ENCODE measurements around the gene ANOS1.
"Not testable (repeated sequence)": the region's sequence is repeated elsewhere in the genome, so short reads cannot be mapped to it uniquely, and the experiment has no call there.

Gene ANOS1, protein sequence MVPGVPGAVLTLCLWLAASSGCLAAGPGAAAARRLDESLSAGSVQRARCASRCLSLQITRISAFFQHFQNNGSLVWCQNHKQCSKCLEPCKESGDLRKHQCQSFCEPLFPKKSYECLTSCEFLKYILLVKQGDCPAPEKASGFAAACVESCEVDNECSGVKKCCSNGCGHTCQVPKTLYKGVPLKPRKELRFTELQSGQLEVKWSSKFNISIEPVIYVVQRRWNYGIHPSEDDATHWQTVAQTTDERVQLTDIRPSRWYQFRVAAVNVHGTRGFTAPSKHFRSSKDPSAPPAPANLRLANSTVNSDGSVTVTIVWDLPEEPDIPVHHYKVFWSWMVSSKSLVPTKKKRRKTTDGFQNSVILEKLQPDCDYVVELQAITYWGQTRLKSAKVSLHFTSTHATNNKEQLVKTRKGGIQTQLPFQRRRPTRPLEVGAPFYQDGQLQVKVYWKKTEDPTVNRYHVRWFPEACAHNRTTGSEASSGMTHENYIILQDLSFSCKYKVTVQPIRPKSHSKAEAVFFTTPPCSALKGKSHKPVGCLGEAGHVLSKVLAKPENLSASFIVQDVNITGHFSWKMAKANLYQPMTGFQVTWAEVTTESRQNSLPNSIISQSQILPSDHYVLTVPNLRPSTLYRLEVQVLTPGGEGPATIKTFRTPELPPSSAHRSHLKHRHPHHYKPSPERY

GRCh38 chrX:8731559-8732395, at the start of gene ANOS1:
Gene ANOS1, minus strand, starts transcription at chrX:8732137. Its CDS starts 101 bp downstream, at chrX:8732036.
- in situ Hi-C loops (cut with MboI; ENCODE audit: low sequenced_read_pairs, unreplicated experiment), result no loop called here
- no peak for TF ChIP-seq CTCF (IDR thresholded peaks at IDR 0.05; ENCODE audit: borderline replicate concordance, control extremely low read depth, extremely low read depth, insufficient read depth, missing control alignments)
- DNase-seq (ENCODE audit: low spot score), result no peak

DNA sequence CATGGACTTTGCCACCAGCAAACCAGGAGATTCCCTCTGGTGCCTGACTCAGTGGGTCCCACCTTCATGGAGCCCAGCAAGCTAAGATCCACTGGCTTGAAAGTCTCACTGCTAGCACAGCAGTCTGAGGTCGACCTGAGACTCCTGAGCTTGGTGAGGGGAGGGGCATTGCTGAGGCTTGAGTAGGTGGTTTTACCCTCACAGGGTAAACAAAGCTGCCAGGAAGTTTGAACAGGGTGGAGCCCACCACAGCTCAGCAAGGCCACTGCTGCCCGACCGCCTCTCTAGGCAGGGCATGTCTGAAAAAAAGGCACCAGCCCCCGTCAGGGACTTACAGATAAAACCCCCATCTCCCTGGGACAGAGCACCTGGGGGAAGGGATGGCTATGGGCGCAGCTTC, 41.2 kb upstream of the ANOS1 start:
- in situ Hi-C loops (cut with MboI; ENCODE audit: low sequenced_read_pairs, unreplicated experiment), result no loop called here
- DNase-seq (ENCODE audit: low spot score), result no peak
- no peak for TF ChIP-seq CTCF (IDR thresholded peaks at IDR 0.05; ENCODE audit: borderline replicate concordance, control extremely low read depth, extremely low read depth, insufficient read depth, missing control alignments)

DNA sequence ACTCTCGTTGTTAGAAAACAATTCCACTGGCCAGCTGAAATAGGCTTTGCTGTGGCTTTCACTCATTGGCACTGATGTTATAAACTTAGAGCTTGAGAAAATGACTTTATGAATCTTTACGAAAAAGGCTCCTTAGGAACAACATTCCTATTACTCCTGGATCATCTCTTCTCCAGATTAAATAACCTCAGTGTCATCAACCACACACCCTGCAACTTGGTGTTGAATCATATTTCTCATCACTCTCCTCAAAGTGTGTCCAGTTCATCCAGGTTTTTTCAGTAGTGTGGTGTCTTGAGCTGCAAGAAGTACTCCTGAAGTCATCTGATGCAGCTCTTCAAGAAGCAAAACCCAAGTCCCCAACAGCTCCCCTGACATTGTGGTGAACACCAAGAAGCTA, 28.1 kb upstream of the ANOS1 start:
- in situ Hi-C loops (cut with MboI; ENCODE audit: low sequenced_read_pairs, unreplicated experiment), result no loop called here
- no peak for TF ChIP-seq CTCF (IDR thresholded peaks at IDR 0.05; ENCODE audit: borderline replicate concordance, control extremely low read depth, extremely low read depth, insufficient read depth, missing control alignments)
- no peak for DNase-seq (ENCODE audit: low spot score)

DNA sequence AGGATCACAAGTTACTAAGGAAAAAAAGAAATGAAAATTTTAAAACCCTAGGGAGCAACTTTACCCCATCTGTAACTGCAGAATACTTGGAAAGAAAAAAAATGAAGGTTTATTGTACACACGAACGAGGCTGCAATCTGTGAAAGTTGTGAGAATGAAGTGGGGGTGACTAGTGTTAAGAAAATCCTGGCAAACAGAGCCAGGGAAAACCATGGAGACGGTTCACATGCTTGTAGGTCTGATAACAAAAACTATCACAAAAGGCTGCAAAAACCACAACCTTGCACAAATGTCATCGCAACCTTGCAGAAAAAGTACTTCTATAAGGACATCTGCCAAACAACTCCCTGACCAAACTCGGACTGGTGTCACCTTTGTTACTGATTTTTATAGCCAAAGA, 26.8 kb upstream of the ANOS1 start:
- DNase-seq (ENCODE audit: low spot score); in situ Hi-C loops (cut with MboI; ENCODE audit: low sequenced_read_pairs, unreplicated experiment): not testable (repeated sequence)

- DNase-seq (ENCODE audit: low spot score); in situ Hi-C loops (cut with MboI; ENCODE audit: low sequenced_read_pairs, unreplicated experiment): not testable (repeated sequence)
Measured at GRCh38 chrX:8757609-8758389, 25.9 kb upstream of the ANOS1 start.

DNA sequence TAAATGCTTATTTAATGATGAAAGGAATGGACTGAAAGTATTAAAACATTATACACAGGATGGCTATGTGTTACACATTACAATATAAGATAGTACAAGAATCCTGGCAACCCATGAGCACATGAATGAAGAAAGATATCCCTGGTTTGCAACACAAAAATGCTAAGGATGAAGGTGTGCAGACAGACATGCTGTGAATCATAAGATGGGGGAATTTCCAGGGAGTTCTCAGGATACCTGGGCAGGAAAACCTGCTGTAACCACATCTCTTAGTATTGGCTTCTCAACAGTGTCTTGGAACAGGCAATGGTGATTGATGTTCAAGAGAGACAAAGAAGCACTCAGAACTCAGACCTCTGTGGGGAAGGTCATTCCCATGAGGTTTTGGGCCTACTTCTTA, 23.9 kb upstream of the ANOS1 start:
- in situ Hi-C loops (cut with MboI; ENCODE audit: low sequenced_read_pairs, unreplicated experiment), result no loop called here
- no peak for DNase-seq (ENCODE audit: low spot score)
- TF ChIP-seq CTCF (IDR thresholded peaks at IDR 0.05; ENCODE audit: borderline replicate concordance, control extremely low read depth, extremely low read depth, insufficient read depth, missing control alignments), result no peak

DNA sequence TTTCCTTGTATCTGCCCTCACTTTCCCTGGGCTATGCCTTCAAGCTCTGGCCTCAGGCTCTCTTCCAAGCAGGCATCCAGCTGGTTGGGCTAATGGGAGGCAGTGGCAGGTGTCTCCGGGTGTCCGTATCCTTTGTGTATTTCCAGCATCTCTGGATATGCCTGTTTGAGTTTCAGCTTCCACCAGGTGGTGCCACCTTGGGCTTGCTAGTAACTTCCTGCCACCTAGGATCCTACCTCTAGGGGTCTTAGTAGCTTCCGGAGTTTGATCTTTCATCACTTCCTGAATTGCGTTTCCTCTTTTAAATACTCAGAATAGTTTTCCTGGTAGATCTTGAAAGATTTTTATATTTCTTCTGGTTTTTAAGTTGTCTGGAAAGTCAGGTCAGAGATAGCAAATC, 23.2 kb upstream of the ANOS1 start:
- in situ Hi-C loops (cut with MboI; ENCODE audit: low sequenced_read_pairs, unreplicated experiment), result no loop called here
- no peak for DNase-seq (ENCODE audit: low spot score)
- TF ChIP-seq CTCF (IDR thresholded peaks at IDR 0.05; ENCODE audit: borderline replicate concordance, control extremely low read depth, extremely low read depth, insufficient read depth, missing control alignments), result no peak
